Activated CD4-positive, alpha-beta memory T cell treated with anti-CD3 and anti-CD28 coated beads, Interleukin-2, amount 10 ng/mL, durations not matched to agents 7 days and 5 days (primary cell): ENCODE measurements around the gene CD200. TPM values are rescaled to one million over a fixed set of nuclear protein-coding genes. Genes with fewer than 3 reads are reported as not detected.

ENCODE experiments used
- total RNA-seq, 2 experiments: library from RNA; stranded (reverse); gene quantifications; one replicate each; pipeline ENCODE4 v1.2.3, GENCODE V29; 2021

CD200 gene
- total RNA-seq, 2 experiments from 2014 or later = 9.1 to 9.2 TPM

Other genes with a start within 250 kb of the CD200 start
- 1 to 10 TPM; 2.5 to 2.6 TPM for gene C3orf52, start 246.8 kb upstream of the CD200 start, total RNA-seq
- gene GCSAM, start 199.9 kb upstream of the CD200 start, total RNA-seq = 10 to 100 TPM; 19.6 to 19.9 TPM
- gene SLC9C1, start 38.9 kb upstream of the CD200 start, total RNA-seq = not detected
- 10 to 100 TPM; 45.7 to 46.3 TPM for gene BTLA, start 166.3 kb downstream of the CD200 start, total RNA-seq
- gene ATG3, start 228.8 kb downstream of the CD200 start, total RNA-seq = 10 to 100 TPM; 74.8 to 75.3 TPM
- gene SLC35A5, start 228.9 kb downstream of the CD200 start, total RNA-seq = 10 to 100 TPM; 29.7 TPM